Measurements from ENCODE around the gene SCARF1. TPM values are rescaled to one million over a fixed set of nuclear protein-coding genes. Genes with fewer than 3 reads are reported as not detected.

The SCARF1 gene
- total RNA-seq, 1 donor: 0.90 TPM

- H3K4me3 ChIP-seq (ENCODE audit: low read depth, low read length): no peak overlapping the region
- DNase-seq (ENCODE audit: low read depth): peak; percentile 75
- TF ChIP-seq CTCF (IDR thresholded peaks at IDR 0.05; ENCODE audit: insufficient read depth, low read length): no peak
These were observed 27.8 kb downstream of the SCARF1 start for GRCh38 chr17:1617620-1618174.

GRCh38 chr17:1616101-1616500 is 29.4 kb downstream of the SCARF1 start:
- no peak for TF ChIP-seq CTCF (IDR thresholded peaks at IDR 0.05; ENCODE audit: insufficient read depth, low read length)
- DNase-seq (ENCODE audit: low read depth): no peak
- no peak overlapping the region for H3K4me3 ChIP-seq (ENCODE audit: low read depth, low read length)

GRCh38 chr17:1612400-1612799 is 33.1 kb downstream of the SCARF1 start:
- TF ChIP-seq CTCF (IDR thresholded peaks at IDR 0.05; ENCODE audit: insufficient read depth, low read length): no peak
- no peak overlapping the region for H3K4me3 ChIP-seq (ENCODE audit: low read depth, low read length)
- DNase-seq (ENCODE audit: low read depth): no peak

DNA sequence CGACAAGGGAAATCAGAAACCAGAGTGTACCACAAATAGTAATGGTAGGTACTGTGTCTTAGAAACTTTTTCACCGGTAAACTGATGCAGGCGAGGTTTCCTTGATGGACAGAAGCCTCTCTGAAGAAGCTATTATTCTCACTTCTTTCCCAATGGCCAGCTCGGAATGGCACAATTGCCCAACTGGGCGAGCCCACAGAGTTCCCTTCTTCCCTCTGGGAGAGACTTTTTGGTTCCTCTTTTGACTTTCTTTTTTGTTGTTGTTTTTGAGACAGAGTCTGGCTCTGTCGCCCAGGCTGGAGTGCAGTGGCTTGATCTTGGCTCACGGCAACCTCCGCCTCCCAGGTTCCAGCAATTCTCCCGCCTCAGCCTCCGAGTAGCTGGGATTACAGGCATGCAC is 33.8 kb downstream of the SCARF1 start:
- no peak for TF ChIP-seq CTCF (IDR thresholded peaks at IDR 0.05; ENCODE audit: insufficient read depth, low read length)
- H3K4me3 ChIP-seq (ENCODE audit: low read depth, low read length): no peak overlapping the region
- no peak for DNase-seq (ENCODE audit: low read depth)

GRCh38 chr17:1608676-1609075 is 36.9 kb downstream of the SCARF1 start:
- DNase-seq (ENCODE audit: low read depth): no peak
- H3K4me3 ChIP-seq (ENCODE audit: low read depth, low read length): no peak overlapping the region
- TF ChIP-seq CTCF (IDR thresholded peaks at IDR 0.05; ENCODE audit: insufficient read depth, low read length): no peak

- H3K4me3 ChIP-seq (ENCODE audit: low read depth, low read length): no peak overlapping the region
- DNase-seq (ENCODE audit: low read depth): no peak
- TF ChIP-seq CTCF (IDR thresholded peaks at IDR 0.05; ENCODE audit: insufficient read depth, low read length): no peak
These were observed 37.6 kb downstream of the SCARF1 start for GRCh38 chr17:1607971-1608320.

GRCh38 chr17:1606352-1606985 is 39.1 kb downstream of the SCARF1 start:
- H3K4me3 ChIP-seq (ENCODE audit: low read depth, low read length): no peak overlapping the region
- TF ChIP-seq CTCF (IDR thresholded peaks at IDR 0.05; ENCODE audit: insufficient read depth, low read length): no peak
- DNase-seq (ENCODE audit: low read depth): no peak

All from fibroblast of the aortic adventitia (primary cell).